ENCODE results near the gene PLXNA1.

DNA sequence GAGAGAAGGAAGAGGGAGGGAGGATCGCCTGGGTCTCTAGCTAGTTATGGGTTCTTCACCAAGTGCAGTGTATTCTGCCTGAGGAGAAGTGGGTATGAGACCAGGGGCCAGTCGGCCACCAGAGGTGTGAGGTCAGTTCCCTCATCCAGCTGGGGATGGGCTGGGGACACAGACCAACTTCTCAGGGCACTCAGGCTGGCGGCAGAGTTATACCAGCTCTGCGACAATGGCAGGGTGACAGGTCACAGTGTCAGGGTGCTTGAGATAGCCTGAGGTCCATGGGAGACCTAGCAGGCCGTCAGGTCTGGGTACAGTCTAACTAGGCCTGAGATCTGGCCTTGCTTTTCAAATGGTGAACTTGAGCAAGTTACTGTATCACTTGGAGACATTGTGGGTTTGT is 31.4 kb upstream of the PLXNA1 start:
- TF ChIP-seq GATA2 (IDR thresholded peaks at IDR 0.05; ENCODE audit: low read depth, low read length): no peak
- no peak for TF ChIP-seq GATA3 (IDR thresholded peaks at IDR 0.05; ENCODE audit: low read depth, low read length)

All from SH-SY5Y (cell line).